Activated T-cell treated with anti-CD3 and anti-CD28 coated beads, Interleukin-2, amount 50 U/mL, for 1 hour (primary cell): ENCODE measurements around the gene DCAF11.

ENCODE experiments used
- DNase-seq: peaks from one replicate; pipeline ENCODE4 v3.0.0-alpha.2; 2020

The DCAF11 gene

GRCh38 chr14:24143511-24143910, 28.9 kb downstream of the DCAF11 start:
- no peak for DNase-seq

DNA sequence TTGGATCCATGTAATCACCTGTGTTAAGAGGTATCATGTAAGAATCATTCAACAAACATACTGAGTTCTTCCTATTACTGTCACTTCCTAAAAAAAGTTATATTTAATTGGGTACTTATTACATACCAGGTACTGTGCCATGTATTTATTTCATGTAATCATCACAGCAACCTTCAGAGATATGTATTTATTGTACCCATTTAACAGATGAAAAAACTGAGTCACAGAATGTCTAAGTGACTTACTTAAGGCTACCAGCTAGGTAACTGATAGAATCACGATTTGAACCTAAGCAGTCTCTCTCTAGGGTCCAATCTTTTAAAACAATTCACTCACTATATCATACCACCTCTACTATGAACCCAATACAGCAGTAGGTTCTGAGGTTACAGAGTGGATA, 29.9 kb downstream of the DCAF11 start:
- no peak for DNase-seq

- DNase-seq, result no peak
These were observed 30.6 kb downstream of the DCAF11 start for GRCh38 chr14:24145219-24145618.

DNA sequence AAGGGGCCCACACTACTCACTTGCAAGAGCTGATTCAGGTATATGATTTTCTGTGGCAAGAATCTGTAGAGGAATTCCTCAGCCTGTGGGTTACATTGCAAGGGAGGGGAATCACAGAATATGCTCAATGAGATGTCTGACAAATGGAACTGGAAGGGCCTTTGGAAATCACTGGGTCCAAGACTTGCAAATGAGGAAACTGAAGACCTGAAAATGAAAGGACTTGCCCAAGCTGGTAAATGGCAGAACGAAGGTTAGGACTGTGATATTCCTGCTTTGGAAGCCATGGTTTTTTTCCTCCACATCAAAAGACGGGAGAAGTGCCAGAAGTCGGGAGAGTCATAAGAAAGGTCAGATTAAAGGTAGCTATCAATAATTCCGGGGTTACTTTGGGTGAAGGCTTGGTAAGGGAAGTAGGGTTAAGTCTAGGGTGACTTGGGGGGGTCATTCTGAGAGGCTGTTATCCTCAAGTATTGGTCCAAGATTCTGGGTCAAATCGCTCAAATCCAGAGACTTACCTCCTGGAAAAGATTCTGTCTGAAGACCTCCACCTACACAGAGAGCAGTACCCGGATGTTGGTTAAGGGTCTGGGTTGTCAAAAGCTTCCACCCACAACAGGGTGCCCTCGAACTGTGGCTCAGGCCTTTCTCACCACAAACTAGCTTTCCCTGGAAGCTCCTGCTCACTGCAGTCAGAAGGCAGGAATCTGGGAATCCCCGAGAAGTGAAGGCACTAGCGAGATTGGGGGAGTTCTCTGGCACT, 31.3 kb downstream of the DCAF11 start:
- DNase-seq, result no peak

DNA sequence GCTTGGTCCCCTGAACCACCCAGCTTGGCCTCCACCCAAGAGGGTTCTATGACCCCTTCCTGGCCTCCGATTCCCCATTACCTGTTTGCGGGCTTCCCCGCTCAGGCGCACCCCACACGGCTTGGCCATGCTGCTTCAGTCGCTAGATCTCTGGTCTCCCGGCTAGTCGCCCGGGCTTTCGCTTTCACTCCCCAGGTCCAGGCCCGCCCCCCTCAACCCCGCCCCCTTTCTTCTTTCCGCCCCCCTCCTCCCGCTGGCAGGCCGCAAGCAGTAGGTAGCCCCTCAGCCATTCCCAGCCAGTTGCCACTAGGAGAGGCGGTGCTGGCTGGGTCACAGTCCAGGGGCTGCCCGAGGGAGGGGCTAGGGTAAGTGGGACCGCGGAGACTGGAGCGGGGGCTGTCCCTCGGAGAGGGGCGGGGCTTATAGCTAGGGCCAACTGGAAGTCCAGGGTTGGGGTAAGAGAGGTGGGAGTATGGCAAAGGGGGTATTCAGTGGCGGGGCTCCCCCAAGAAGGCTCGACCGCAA, 31.9 kb downstream of the DCAF11 start, which contains the start of gene PSME2:
Gene PSME2 (minus strand): TSS at position 158 of the 525 bp plus-strand sequence. CDS start 29 bp downstream, at position 129.
- peak; percentile 85 for DNase-seq

DNA sequence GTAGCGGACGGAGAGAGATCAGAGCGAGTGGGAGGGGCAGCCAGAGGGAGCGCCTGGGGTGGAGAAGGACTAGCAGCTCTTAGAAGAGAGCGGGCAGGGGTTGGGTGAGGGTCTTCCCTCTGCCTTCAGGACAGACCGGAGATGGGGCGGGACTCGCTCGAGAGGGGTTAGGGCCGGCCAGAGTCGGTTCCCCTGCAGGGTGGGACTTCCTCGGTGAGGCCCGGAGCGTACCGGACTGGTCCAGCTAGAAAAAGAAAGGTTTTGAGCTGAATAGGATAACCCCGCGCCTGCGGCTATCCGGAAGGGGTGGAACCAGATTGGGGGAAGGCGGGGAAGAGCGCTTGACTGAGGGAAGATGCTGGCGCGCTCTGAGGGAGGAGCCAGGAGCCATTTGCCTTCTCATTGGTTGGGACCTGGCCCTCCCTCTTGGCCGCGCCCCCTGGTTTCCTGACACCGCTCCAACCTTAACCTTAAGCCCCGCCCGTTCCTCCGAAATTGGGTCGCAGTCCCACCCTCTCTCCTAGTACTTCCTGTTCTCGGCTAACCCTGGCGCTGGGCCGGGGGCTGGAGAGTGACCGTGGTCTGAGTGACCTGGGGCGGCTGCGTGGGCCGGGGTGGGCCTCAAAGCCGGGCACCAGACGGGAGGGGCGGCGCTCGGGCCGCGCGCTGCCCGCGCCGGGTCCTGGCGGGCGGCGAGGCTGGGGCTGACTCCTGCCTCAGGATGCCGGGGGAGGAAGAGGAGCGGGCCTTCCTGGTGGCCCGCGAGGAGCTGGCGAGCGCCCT, 32.6 kb downstream of the DCAF11 start, which contains the start of gene RNF31:
Gene RNF31 (plus strand): TSS at position 521 of the 783 bp plus-strand sequence. CDS start 201 bp downstream, at position 722.
- DNase-seq, result peak; percentile 94

DNA sequence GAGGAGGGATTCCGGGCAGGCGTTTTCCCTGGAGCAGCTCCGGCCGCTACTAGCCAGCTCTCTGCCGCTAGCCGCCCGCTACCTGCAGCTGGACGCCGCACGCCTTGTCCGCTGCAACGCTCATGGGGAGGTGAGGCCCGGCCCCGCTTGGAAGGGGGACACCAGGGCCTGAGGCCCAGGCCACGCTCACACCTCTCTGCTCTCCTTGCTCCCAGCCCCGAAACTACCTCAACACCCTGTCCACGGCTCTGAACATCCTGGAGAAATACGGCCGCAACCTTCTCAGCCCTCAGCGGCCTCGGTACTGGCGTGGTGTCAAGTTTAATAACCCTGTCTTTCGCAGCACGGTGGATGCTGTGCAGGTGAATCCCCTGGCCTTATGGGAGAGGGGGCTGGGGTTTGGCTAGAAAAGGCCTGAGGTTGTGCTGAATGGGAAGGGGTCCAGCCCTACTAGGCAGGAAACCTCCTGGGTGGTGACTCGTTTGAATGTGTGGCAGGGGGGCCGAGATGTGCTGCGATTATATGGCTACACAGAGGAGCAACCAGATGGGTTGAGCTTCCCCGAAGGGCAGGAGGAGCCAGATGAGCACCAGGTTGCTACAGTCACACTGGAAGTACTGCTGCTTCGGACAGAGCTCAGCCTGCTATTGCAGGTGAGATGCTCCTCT, 33.3 kb downstream of the DCAF11 start:
- no peak for DNase-seq

DNA sequence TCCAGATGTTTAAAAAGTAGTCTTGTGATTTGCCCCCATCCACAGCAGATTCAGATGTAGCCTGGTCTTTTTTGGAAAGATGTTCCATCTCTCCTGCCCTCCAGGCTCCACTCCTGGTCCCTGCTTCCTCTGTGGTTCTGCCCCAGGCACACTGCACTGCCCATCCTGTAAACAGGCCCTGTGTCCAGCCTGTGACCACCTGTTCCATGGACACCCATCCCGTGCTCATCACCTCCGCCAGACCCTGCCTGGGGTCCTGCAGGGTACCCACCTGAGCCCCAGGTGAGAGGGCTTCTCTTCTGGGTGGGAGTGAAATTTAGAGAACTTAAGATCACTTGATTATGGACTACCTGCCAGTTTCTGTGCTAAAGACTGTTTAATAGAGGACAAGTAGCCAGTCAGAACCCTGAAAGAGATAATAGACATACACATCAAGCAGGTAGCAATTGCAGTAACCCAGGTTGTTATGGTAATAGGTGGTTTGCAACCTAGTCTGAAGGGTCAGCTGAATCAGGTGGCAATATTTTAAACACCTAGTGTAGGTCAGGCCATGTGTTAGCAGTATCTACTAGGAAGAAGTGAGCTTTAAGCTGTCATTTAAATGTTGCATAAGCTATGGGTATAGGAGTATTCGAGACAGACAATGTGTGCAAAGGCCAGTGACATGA, 34.9 kb downstream of the DCAF11 start:
- DNase-seq, result no peak

- DNase-seq, result no peak
These were observed 35.5 kb downstream of the DCAF11 start for GRCh38 chr14:24150061-24150460.

DNA sequence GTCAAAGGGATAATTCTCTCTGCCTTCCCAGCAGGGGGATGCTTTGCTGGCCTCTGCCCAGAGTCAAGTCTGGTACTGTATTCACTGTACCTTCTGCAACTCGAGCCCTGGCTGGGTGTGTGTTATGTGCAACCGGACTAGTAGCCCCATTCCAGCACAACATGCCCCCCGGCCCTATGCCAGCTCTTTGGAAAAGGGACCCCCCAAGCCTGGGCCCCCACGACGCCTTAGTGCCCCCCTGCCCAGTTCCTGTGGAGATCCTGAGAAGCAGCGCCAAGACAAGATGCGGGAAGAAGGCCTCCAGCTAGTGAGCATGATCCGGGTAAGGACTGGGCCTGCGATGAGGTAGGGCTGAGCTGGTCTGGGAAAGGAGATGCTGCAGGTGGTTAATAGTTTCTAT, 36.0 kb downstream of the DCAF11 start:
- no peak for DNase-seq

DNA sequence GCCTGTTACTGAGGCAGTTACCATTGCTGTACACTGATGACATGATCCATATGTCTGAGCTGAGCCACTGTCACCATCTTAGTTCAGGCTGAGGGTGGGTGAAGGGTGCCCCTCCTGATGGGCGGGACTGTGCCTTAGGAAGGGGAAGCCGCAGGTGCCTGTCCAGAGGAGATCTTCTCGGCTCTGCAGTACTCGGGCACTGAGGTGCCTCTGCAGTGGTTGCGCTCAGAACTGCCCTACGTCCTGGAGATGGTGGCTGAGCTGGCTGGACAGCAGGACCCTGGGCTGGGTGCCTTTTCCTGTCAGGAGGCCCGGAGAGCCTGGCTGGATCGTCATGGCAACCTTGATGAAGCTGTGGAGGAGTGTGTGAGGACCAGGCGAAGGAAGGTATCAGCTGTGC, 36.4 kb downstream of the DCAF11 start:
- DNase-seq, result no peak

GRCh38 chr14:24151404-24152080, 37.0 kb downstream of the DCAF11 start:
- no peak for DNase-seq

GRCh38 chr14:24155100-24155499, 40.5 kb downstream of the DCAF11 start:
- no peak for DNase-seq

- DNase-seq, result no peak
These were observed 42.3 kb downstream of the DCAF11 start for GRCh38 chr14:24156840-24157239.

GRCh38 chr14:24157331-24157730, 42.8 kb downstream of the DCAF11 start:
- no peak for DNase-seq

DNA sequence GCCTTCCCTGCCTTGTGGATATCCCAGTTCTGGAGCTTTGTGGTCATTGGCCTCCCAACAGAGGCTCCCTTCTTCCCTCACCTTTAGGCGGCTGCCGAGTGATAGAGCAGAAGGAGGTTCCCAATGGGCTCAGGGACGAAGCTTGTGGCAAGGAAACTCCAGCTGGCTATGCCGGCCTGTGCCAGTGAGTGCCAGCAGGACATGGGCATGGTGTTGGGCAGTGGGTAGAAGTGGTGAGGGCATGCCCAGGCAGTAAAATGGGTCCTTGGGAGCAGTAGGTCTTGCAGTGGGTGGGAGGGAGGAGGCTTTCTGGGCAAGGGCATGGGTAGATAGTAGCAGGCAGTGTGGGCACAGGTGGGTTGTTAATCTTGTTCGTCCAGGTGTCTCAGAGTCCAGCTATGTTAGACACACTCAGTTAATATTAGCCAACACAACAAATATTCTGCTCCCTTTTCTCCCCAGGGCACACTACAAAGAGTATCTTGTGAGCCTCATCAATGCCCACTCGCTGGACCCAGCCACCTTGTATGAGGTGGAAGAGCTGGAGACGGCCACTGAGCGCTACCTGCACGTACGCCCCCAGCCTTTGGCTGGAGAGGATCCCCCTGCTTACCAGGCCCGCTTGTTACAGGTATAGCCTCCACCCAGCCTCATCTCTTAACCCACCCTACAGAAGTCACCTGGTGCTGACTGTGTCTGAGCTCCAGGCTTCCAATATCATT, 45.4 kb downstream of the DCAF11 start:
- DNase-seq, result no peak

GRCh38 chr14:24160499-24160849, 45.9 kb downstream of the DCAF11 start:
- no peak for DNase-seq

DNA sequence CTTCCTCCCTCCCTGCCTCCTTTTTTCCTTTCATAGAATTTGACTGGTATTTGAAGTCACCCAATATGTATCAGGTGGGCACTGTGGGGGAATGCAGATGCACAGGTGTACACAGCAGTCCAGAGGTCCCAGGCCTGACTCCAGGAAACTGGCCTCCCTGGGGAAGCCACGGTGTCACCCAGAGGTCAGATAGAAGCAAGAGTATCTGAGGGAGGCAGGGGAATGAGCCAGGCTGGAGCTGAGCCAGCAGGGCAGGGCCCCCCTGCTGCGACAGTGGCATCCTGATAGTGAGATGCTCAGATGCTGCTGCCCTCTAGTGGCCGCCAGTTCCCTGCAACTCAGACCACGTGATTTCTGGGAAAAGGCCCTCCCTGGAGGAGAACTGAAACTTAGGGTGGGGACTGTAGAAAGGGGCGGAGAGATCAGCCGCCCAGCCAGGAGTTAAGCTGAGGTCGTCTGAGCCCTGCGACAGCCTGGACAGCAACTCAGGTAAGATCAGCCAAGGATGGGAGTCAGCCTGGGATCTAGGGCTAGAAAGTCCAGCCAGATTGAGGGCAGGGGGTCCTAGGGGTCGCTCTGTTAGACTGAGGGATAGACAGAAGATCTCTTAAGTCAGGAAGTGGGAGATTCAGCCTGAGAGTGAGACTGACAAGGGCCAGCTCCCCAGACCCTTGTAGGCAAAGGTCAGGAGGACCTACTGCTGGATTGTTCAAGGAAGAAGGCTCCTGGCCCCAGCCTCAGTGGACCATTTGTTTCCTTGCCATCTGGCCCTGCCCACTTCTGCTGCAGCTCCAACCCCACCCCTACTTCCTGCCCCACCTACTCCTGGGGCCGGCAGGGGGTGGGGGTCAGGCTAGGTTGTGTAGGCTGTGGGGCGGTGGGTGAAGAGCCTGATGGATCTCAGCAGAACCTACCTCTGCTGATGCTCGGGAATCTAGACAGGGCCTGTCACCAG, 46.5 kb downstream of the DCAF11 start, which contains the start of gene IRF9:
Gene IRF9 (plus strand): TSS at position 416 of the 955 bp plus-strand sequence. CDS start 880 bp downstream, outside the sequence.
- peak; percentile 98 for DNase-seq

GRCh38 chr14:24162093-24162492, 47.5 kb downstream of the DCAF11 start:
- DNase-seq, result no peak

DNA sequence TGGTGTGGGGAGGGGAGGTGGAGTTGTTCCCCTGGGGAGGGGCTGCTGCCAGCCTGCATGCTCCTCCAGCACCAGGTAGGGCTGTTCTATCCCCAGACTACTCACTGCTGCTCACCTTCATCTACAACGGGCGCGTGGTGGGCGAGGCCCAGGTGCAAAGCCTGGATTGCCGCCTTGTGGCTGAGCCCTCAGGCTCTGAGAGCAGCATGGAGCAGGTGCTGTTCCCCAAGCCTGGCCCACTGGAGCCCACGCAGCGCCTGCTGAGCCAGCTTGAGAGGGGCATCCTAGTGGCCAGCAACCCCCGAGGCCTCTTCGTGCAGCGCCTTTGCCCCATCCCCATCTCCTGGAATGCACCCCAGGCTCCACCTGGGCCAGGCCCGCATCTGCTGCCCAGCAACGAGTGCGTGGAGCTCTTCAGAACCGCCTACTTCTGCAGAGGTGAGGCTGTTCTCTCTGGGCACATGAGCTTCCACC, 50.0 kb downstream of the DCAF11 start:
- DNase-seq, result no peak
